GM12872 (cell line): ENCODE results near the gene ZBTB34.

Source experiments
- CTCF ChIP-seq: IDR thresholded peaks from 3 replicates; pipeline ENCODE4 v1.5.1; 2011; ENCODE audit warnings: low read depth, mild to moderate bottlenecking, low read length, moderate library complexity; ENCODE audit not compliant: insufficient read depth

The ZBTB34 gene

GRCh38 chr9:126894052-126894603 lies 33.7 kb downstream of the ZBTB34 start:
- TF ChIP-seq CTCF = no peak

GRCh38 chr9:126902210-126902609 lies 41.8 kb downstream of the ZBTB34 start:
- no peak for TF ChIP-seq CTCF

- no peak for TF ChIP-seq CTCF
Measured at GRCh38 chr9:126904586-126904985, 44.1 kb downstream of the ZBTB34 start.

- TF ChIP-seq CTCF = no peak
Measured at GRCh38 chr9:126906091-126906490, 45.7 kb downstream of the ZBTB34 start.

- no peak for TF ChIP-seq CTCF
Measured at GRCh38 chr9:126907058-126907457, 46.6 kb downstream of the ZBTB34 start.

- no peak for TF ChIP-seq CTCF
Measured at GRCh38 chr9:126914458-126915280, 54.2 kb downstream of the ZBTB34 start, which contains the start of gene RALGPS1. Gene RALGPS1, plus strand, starts transcription at chr9:126914782. Its CDS starts 47,508 bp downstream, at chr9:126962290.

GRCh38 chr9:126915281-126915816 lies 54.9 kb downstream of the ZBTB34 start:
- TF ChIP-seq CTCF = no peak
